NOMO-1 treated with DMSO at 0.1 percent for 48 hours (cell line): ENCODE data around the gene LYPD5.
"Not testable (repeated sequence)": the region's sequence is repeated elsewhere in the genome, so short reads cannot be mapped to it uniquely, and the experiment has no call there.

Experiments used
- DNase-seq: peaks from one replicate; lab custom pipeline; 2025; ENCODE audit not compliant: unreplicated experiment; lab: John Stamatoyannopoulos, UW

The LYPD5 gene

GRCh38 chr19:43779147-43779819, 23.0 kb downstream of the LYPD5 start:
- peak; percentile 12 for DNase-seq

- no peak for DNase-seq
Observed at GRCh38 chr19:43778651-43779050, 23.6 kb downstream of the LYPD5 start.

GRCh38 chr19:43777163-43777695, 25.0 kb downstream of the LYPD5 start:
- peak; percentile 70 for DNase-seq

- DNase-seq, result no peak
Observed at GRCh38 chr19:43776286-43776685, 26.0 kb downstream of the LYPD5 start.

GRCh38 chr19:43775299-43775890, 26.9 kb downstream of the LYPD5 start:
- DNase-seq, result no peak

- DNase-seq, result not testable (repeated sequence)
Observed at GRCh38 chr19:43774940-43775258, 27.3 kb downstream of the LYPD5 start.

- no peak for DNase-seq
Observed at GRCh38 chr19:43774103-43774939, 27.9 kb downstream of the LYPD5 start.

- DNase-seq, result no peak
Observed at GRCh38 chr19:43773725-43774102, 28.5 kb downstream of the LYPD5 start.

- DNase-seq, result no peak
Observed at GRCh38 chr19:43769256-43769655, 33.0 kb downstream of the LYPD5 start.

GRCh38 chr19:43768273-43769050, 33.8 kb downstream of the LYPD5 start:
- DNase-seq, result peak; percentile 84

- no peak for DNase-seq
Observed at GRCh38 chr19:43767818-43768217, 34.4 kb downstream of the LYPD5 start.

GRCh38 chr19:43767316-43767715, 34.9 kb downstream of the LYPD5 start:
- no peak for DNase-seq

GRCh38 chr19:43766755-43767043, 35.5 kb downstream of the LYPD5 start:
- DNase-seq, result no peak

- DNase-seq, result peak; percentile 92
Observed at GRCh38 chr19:43765109-43765876, 37.0 kb downstream of the LYPD5 start.

- DNase-seq, result not testable (repeated sequence)
Observed at GRCh38 chr19:43764684-43765083, 37.6 kb downstream of the LYPD5 start.

- no peak for DNase-seq
Observed at GRCh38 chr19:43763473-43763939, 38.7 kb downstream of the LYPD5 start.

GRCh38 chr19:43762814-43763213, 39.4 kb downstream of the LYPD5 start:
- no peak for DNase-seq

GRCh38 chr19:43760941-43761340, 41.3 kb downstream of the LYPD5 start:
- DNase-seq, result no peak

- DNase-seq, result no peak
Observed at GRCh38 chr19:43759515-43759914, 42.7 kb downstream of the LYPD5 start.

GRCh38 chr19:43755256-43755801, 46.9 kb downstream of the LYPD5 start:
- DNase-seq, result peak; percentile 86
